Sigmoid colon (tissue), 7 donors: ENCODE data around the gene DDX59. TPM values are rescaled to one million over a fixed set of nuclear protein-coding genes. Genes with fewer than 3 reads are reported as not detected.

ENCODE experiments used
- DNase-seq: peaks from one replicate; pipeline ENCODE4 v3.0.0-alpha.2; 2019
- H3K27ac ChIP-seq, 4 donors: fragments of 200-600 bp; sonication (generic); one replicate each; pipeline ENCODE4 v1.5.1; 2016 to 2019; ENCODE audit warnings: mild to moderate bottlenecking in 1 of 4
- H3K27me3 ChIP-seq, 3 donors: fragments of 200-600 bp; sonication (generic); one replicate each; pipeline ENCODE4 v1.5.1; 2019; ENCODE audit warnings: mild to moderate bottlenecking in 1 of 3
- H3K36me3 ChIP-seq, 4 donors: fragments of 200-600 bp; sonication (generic); one replicate each; pipeline ENCODE4 v1.5.1; 2016 to 2019
- H3K4me1 ChIP-seq, 4 donors: fragments of 200-600 bp; sonication (generic); one replicate each; pipeline ENCODE4 v1.5.1; 2017 to 2019
- H3K4me3 ChIP-seq, 4 donors: fragments of 200-600 bp; sonication (generic); one replicate each; pipeline ENCODE4 v1.5.1; 2017 to 2019; ENCODE audit warnings: mild to moderate bottlenecking in 2 of 4, moderate library complexity in 1 of 4
- H3K9me3 ChIP-seq, 4 donors: fragments of 200-600 bp in 3 of 4; sonication (generic) in 3 of 4; one replicate each; pipeline versions ENCODE4 v1.5.1 to v1.6.1; 2013 to 2019
- EP300 ChIP-seq, 4 donors: sonication (generic); formaldehyde crosslinking; IDR thresholded peaks; one replicate each; pipeline ENCODE4 v1.6.1; 2017; ENCODE audit warnings: antibody characterized with exemption in 4 of 4
- POLR2A ChIP-seq, 2 donors: fragments of 450-650 bp; IDR thresholded peaks; one replicate each; pipeline ENCODE4 v1.6.1; 2016; ENCODE audit warnings: antibody characterized with exemption in 2 of 2, mild to moderate bottlenecking in 2 of 2, moderate library complexity in 2 of 2
- POLR2AphosphoS5 ChIP-seq, 4 donors: sonication (generic); formaldehyde crosslinking; IDR thresholded peaks; one replicate each; pipeline ENCODE4 v1.6.1; 2017; ENCODE audit warnings: antibody characterized with exemption in 4 of 4
- WGBS, 2 donors: extraction: QIAGEN DNeasy Blood & Tissue Kit; methylation state at CpG; one replicate each; pipeline ENCODE4 v1.1.7; 2013; 5-methylcytosine and 5-hydroxymethylcytosine counted together
- intact Hi-C: fragments of 100-400 bp; cut with DNase I; formaldehyde crosslinking; loops from one replicate; pipeline ENCODE4 v1.15.1; 2023
- polyA plus RNA-seq, 3 donors: library from polyadenylated mRNA; stranded (reverse); fragments of 200-250 nt; gene quantifications; one replicate each; pipeline ENCODE4 v1.2.3, GENCODE V29; 2013
- total RNA-seq, 4 donors: library from RNA; depleted of rRNA; stranded (reverse); fragments of >200 nt; gene quantifications; one replicate each; pipeline ENCODE4 v1.1.0, GENCODE V29; 2016
- TF ChIP-seq, protein P1 (sequence below), 4 experiments: fragments of 450-650 bp in 3 of 4; fragments of 200-600 bp in 1 of 4; IDR thresholded peaks; one replicate each; pipeline ENCODE4 v1.5.1; 2016 to 2019; ENCODE audit warnings: antibody characterized with exemption in 4 of 4, mild to moderate bottlenecking in 3 of 4, moderate library complexity in 2 of 4
- donor health status: healthy with polysubstance abuse.
- donor health status: Bipolar disorder and iron deficiency.
- donor health status: healthy.

DDX59 gene
- total and polyA plus RNA-seq, 7 donors: 12.4 to 29.6 (median 26.8) TPM

DNA sequence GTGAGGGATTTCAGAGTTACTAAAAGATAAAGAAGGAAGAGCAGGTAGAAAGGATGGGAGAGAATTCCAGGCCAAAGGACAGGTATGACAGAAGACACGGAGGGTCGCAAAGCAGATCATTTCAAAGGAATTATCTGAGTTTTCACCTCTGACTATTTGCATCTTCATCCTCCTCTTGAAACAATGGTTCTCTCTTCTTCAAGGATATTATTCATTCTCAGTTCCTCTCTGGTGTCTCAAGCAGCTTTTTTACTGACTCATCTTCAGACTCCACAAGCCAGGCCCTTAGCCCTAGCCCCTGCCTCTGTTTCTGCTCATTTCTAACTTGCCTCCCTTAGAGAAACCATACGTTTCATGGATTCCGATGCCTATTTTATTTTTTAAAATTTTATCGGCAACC is 15.0 kb downstream of the DDX59 start:
- peaks cover 0 to 84% (median 13%) of the 10 kb centered on the region in 4 donors for H3K36me3 ChIP-seq
- 90 to 95% methylated on average over 5 of the region's 5 CpGs for WGBS, 2 donors
- no peaks in the 10 kb centered on the region for H3K4me1 ChIP-seq
- H3K4me3 ChIP-seq: no peak overlapping the region
- no peaks in the 10 kb centered on the region for H3K27me3 ChIP-seq
- H3K9me3 ChIP-seq: no peaks in the 10 kb centered on the region
- no peak overlapping the region for H3K27ac ChIP-seq
- TF ChIP-seq POLR2AphosphoS5 (IDR thresholded peaks at IDR 0.05) (no peak), POLR2A (IDR thresholded peaks at IDR 0.05) (no peak), EP300 (IDR thresholded peaks at IDR 0.05) (no peak)
- TF ChIP-seq, protein P1, sequence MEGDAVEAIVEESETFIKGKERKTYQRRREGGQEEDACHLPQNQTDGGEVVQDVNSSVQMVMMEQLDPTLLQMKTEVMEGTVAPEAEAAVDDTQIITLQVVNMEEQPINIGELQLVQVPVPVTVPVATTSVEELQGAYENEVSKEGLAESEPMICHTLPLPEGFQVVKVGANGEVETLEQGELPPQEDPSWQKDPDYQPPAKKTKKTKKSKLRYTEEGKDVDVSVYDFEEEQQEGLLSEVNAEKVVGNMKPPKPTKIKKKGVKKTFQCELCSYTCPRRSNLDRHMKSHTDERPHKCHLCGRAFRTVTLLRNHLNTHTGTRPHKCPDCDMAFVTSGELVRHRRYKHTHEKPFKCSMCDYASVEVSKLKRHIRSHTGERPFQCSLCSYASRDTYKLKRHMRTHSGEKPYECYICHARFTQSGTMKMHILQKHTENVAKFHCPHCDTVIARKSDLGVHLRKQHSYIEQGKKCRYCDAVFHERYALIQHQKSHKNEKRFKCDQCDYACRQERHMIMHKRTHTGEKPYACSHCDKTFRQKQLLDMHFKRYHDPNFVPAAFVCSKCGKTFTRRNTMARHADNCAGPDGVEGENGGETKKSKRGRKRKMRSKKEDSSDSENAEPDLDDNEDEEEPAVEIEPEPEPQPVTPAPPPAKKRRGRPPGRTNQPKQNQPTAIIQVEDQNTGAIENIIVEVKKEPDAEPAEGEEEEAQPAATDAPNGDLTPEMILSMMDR (IDR thresholded peaks at IDR 0.05): no peak
- DNase-seq: no peak
- intact Hi-C loops: no loop called here

DNA sequence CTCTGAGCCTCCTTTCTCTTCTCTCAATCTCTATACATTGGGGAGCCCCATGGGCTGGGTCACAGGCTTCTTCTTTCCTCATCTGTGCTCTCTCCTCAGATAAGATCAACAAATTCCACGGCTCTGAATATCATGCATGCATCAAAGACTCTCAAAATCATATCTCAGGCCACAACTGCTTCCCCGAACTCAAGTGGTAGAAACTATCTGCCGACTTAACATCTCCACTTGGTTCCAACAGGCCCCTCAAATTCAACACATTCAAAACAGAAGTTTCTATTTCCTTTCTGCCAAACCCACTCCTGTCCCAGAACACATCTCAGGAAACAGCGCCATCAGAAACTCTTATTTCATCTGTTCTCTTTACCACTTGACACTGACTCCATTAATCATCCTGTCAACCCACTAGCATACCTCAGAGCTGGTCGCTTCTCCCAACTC is 16.7 kb downstream of the DDX59 start:
- peaks cover 0 to 83% (median 8%) of the 10 kb centered on the region in 4 donors for H3K36me3 ChIP-seq
- H3K4me3 ChIP-seq: no peak overlapping the region
- no peaks in the 10 kb centered on the region for H3K4me1 ChIP-seq
- intact Hi-C loops: no loop called here
- DNase-seq: no peak
- WGBS, 2 donors: 53 to 86% methylated on average over 5 of the region's 5 CpGs
- H3K27me3 ChIP-seq: no peaks in the 10 kb centered on the region
- TF ChIP-seq POLR2AphosphoS5 (IDR thresholded peaks at IDR 0.05): no peak
- TF ChIP-seq POLR2A (IDR thresholded peaks at IDR 0.05): no peak
- TF ChIP-seq, protein P1 (IDR thresholded peaks at IDR 0.05): no peak
- TF ChIP-seq EP300 (IDR thresholded peaks at IDR 0.05): no peak
- H3K27ac ChIP-seq: no peak overlapping the region
- H3K9me3 ChIP-seq: no peaks in the 10 kb centered on the region

DNA sequence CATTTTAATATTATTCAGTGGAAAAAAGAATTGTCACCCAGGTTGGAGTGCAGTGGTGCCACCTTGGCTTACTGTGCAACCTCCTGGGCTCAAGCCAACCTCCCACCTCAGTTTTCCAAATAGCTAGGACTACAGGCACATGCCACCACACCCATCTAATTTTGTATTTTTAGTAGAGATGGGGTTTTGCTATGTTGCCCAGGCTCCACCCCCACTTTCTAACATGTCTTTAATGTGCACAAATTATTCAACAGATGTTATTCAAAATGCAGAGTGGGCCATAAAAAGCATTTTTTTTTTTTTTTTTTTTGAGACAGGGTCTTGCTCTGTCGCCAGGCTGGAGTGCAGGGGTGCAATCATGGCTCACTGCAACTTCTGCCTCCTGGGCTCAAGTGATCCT is 17.3 kb downstream of the DDX59 start:
- Histone ChIP-seq H3K36me3 (peaks cover 0 to 83% (median 3%) of the 10 kb centered on the region in 4 donors), H3K27ac (no peak overlapping the region), H3K9me3 (no peaks in the 10 kb centered on the region), H3K4me1 (no peaks in the 10 kb centered on the region), H3K4me3 (no peak overlapping the region), H3K27me3 (no peaks in the 10 kb centered on the region)
- 100% methylated on average over 1 of the region's 1 CpG for WGBS, 2 donors
- no peak for DNase-seq
- no peak for TF ChIP-seq EP300 (IDR thresholded peaks at IDR 0.05)
- TF ChIP-seq POLR2A (IDR thresholded peaks at IDR 0.05): no peak
- no peak for TF ChIP-seq POLR2AphosphoS5 (IDR thresholded peaks at IDR 0.05)
- TF ChIP-seq, protein P1 (IDR thresholded peaks at IDR 0.05): no peak
- intact Hi-C loops: no loop called here

DNA sequence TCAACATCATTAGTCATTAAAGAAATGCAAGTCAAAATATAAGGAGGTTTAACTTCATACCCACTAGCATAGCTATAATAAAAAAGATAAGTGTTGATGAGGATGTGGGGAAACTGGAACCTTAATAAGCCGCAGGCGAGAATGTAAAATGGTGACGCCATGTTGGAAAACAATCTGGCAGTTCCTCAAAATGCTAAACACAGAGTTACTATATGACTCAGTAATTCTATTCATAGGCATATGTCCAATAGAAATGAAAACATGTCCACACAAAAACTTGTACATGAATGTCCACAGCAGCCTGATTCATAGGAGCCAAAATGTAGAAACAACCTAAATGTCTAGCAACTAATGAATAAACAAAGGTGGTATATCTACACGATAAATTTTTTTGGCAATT is 23.2 kb downstream of the DDX59 start:
- Histone ChIP-seq H3K4me1 (no peaks in the 10 kb centered on the region), H3K27me3 (no peaks in the 10 kb centered on the region), H3K36me3 (peaks cover 0 to 70% (median 0%) of the 10 kb centered on the region in 4 donors), H3K9me3 (no peaks in the 10 kb centered on the region), H3K27ac (no peak overlapping the region), H3K4me3 (no peak overlapping the region)
- 90 to 95% methylated on average over 4 of the region's 4 CpGs for WGBS, 2 donors
- no peak for TF ChIP-seq EP300 (IDR thresholded peaks at IDR 0.05)
- TF ChIP-seq POLR2AphosphoS5 (IDR thresholded peaks at IDR 0.05): no peak
- TF ChIP-seq, protein P1 (IDR thresholded peaks at IDR 0.05): no peak
- no peak for TF ChIP-seq POLR2A (IDR thresholded peaks at IDR 0.05)
- intact Hi-C loops: no loop called here
- DNase-seq: no peak

DNA sequence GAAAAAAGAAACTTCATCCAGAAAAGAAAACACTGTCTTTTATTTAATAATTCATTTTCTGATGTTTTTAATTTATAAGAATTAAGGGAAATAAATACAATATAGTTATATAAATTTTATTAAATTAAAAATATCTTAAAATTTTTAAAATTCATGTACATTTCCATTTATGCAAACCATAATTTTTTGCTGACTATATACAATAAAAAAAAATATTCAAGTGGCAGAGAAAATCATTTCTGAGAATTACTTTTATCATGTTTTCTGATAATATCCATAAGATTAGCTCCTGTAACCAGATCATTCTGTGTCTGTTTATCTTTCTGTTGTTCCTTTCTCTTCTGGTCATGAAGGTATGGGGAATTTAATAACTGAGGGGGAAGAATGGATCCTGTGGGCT is 25.7 kb downstream of the DDX59 start:
- Histone ChIP-seq H3K27ac (no peak overlapping the region), H3K9me3 (no peaks in the 10 kb centered on the region), H3K4me1 (no peaks in the 10 kb centered on the region), H3K4me3 (no peak overlapping the region), H3K36me3 (peaks cover 0 to 57% (median 0%) of the 10 kb centered on the region in 4 donors), H3K27me3 (no peaks in the 10 kb centered on the region)
- no peak for DNase-seq
- intact Hi-C loops: no loop called here
- TF ChIP-seq POLR2AphosphoS5 (IDR thresholded peaks at IDR 0.05): no peak
- TF ChIP-seq, protein P1 (IDR thresholded peaks at IDR 0.05): no peak
- no peak for TF ChIP-seq EP300 (IDR thresholded peaks at IDR 0.05)
- no peak for TF ChIP-seq POLR2A (IDR thresholded peaks at IDR 0.05)
